Measurements from ENCODE around the gene SSBP2.
"Not testable (repeated sequence)": the region's sequence is repeated elsewhere in the genome, so short reads cannot be mapped to it uniquely, and the experiment has no call there.

DNA sequence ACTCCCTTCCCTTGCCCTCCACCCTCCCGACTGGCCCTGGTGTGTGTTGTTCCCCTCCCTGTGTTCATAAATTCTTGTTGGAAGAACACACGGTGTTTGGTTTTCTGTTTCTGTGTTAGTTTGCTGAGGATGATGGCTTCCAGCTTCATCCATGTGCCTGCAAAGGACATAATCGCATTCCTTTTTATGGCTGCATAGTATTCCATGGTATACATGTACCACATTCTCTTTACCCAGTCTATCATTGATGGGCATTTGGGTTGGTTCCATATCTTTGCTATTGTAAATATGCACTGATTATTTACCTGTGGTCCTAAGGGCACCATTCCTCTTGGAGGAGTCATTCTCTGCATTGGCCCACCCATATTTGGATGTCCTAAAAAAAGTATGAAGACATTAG lies 277.5 kb downstream of the SSBP2 start:
- TF ChIP-seq, protein P1, sequence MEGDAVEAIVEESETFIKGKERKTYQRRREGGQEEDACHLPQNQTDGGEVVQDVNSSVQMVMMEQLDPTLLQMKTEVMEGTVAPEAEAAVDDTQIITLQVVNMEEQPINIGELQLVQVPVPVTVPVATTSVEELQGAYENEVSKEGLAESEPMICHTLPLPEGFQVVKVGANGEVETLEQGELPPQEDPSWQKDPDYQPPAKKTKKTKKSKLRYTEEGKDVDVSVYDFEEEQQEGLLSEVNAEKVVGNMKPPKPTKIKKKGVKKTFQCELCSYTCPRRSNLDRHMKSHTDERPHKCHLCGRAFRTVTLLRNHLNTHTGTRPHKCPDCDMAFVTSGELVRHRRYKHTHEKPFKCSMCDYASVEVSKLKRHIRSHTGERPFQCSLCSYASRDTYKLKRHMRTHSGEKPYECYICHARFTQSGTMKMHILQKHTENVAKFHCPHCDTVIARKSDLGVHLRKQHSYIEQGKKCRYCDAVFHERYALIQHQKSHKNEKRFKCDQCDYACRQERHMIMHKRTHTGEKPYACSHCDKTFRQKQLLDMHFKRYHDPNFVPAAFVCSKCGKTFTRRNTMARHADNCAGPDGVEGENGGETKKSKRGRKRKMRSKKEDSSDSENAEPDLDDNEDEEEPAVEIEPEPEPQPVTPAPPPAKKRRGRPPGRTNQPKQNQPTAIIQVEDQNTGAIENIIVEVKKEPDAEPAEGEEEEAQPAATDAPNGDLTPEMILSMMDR (IDR thresholded peaks at IDR 0.05): not testable (repeated sequence)
- not testable (repeated sequence) for TF ChIP-seq POLR2A, EP300, POLR2AphosphoS5 (IDR thresholded peaks at IDR 0.05)
